HG03378 (cell line): ENCODE measurements around the gene CCDC178.
"Not testable (repeated sequence)": the region's sequence is repeated elsewhere in the genome, so short reads cannot be mapped to it uniquely, and the experiment has no call there.

Source experiments
- ATAC-seq: cut with Tn5 transposase; IDR thresholded peaks from one replicate; pipeline ENCODE4 v1.9.1; 2021; ENCODE audit warnings: mild to moderate bottlenecking, moderate library complexity; ENCODE audit not compliant: unreplicated experiment

The CCDC178 gene, protein sequence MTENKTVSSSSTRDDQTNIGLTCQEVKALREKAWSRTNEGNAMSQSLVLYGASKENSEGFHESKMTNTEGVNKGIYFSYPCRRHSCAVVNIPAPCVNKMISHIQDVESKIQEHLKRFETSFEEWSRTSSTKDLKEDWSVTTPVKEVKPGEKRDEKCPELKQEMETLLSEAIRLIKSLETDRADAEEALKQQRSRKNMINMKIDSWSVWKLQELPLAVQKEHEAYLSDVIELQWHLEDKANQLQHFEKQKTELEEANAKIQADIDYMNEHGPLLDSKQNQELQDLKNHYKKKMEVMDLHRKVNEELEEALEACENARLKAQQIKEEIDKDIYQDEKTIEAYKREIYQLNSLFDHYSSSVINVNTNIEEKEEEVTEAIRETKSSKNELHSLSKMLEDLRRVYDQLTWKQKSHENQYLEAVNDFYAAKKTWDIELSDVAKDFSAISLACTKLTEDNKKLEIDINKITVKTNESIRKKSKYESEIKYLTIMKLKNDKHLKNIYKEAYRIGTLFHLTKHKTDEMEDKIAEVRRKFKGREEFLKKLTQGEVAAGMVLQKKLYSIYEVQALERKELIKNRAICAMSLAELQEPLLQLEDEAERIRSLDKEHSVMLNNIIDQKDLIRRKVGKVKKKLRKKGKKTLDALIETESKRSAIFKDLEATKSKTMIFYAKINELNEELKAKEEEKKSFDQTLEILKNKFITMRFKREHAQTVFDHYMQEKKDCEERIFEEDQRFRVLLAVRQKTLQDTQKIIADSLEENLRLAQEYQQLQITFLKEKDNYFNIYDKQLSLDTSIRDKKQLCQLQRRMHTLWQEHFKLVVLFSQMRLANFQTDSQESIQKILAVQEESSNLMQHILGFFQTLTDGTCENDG

GRCh38 chr18:33440060-33441043 lies at the start of gene CCDC178:
TSS of gene CCDC178 (minus strand) at chr18:33440721. CDS start at chr18:33412088, 28,633 bp downstream.
- no peak for ATAC-seq

GRCh38 chr18:33483908-33484307 lies 43.4 kb upstream of the CCDC178 start:
- ATAC-seq: no peak

DNA sequence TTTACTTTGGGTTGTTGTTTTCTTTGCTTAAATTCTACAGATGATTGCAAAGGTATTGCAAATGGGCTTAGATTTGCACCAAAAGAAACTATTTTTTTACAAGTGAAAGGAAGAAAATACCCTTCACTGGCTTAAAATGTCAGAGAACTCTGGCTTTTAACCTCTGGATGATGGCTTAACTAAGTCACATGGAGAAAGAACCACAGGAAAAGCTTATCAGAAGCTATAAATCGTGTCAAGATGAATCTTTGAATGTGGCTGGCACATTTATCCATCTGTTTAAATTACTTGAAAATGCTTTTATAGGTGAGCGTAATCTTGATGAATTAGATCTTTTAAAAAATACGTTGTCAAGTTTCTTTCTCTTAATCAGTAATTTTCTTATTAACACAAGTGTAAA lies 32.0 kb upstream of the CCDC178 start:
- ATAC-seq: no peak

GRCh38 chr18:33470216-33470615 lies 29.7 kb upstream of the CCDC178 start:
- ATAC-seq: no peak

GRCh38 chr18:33469699-33470098 lies 29.2 kb upstream of the CCDC178 start:
- ATAC-seq: no peak

DNA sequence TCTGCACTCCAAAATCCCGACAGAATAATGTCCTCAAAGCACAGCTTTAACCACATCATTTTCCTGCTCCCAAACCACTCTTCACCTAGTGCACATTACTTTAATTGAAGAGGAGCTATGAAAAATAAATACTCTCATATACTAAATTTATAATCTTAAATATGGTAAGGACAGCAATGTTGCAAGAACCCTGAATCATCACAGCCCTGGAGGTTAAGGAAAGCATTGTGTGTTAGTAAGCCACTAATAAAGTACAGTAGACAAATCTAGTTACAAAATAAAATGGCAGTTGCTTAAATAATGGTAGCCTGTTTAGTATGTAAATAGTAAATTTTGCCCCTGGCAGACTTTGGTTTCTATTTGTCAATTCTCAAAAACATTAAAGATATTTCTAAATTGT lies 27.0 kb upstream of the CCDC178 start:
- ATAC-seq: no peak

GRCh38 chr18:33466822-33467221 lies 26.3 kb upstream of the CCDC178 start:
- ATAC-seq: no peak

GRCh38 chr18:33460681-33461080 lies 20.2 kb upstream of the CCDC178 start:
- ATAC-seq: no peak

DNA sequence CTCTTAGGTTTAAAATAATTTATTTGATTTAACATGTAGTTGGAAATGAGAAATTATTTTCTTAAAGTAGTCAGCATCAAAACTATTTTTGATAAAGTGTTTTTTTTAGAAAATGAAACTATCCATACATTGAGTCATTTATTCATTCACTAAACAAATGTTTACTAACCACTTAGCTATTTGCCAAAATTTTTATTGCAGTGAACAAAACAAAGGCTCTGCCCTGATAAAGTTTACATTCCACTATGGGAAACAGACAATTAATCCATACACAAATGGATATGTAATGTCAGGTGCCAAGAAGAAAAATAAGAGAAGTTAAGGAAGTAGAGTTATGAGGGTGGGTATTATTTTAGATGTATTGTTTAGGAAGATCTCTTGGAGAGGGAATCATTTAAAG lies 19.1 kb upstream of the CCDC178 start:
- ATAC-seq: no peak

GRCh38 chr18:33446604-33447003 lies 6.1 kb upstream of the CCDC178 start:
- no peak for ATAC-seq

DNA sequence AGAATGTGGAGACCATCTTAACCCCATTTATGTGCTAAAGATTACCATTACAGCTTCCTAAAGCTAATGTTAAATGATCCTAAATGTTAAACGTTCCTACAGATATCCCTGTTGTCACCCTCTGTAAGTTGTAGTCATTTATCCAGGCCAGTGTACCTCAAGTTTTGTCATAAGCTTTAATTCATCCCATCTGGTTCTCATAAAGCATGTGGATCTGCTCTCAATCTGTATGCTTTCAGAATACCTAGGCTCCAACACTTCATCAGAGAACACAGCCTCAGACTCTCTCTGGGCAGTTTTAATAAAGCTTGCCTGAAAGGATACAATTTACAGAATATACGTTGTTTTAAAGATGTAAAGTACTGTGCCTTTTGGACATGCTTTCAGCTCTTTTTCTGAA lies 4.2 kb upstream of the CCDC178 start:
- ATAC-seq: no peak

- no peak for ATAC-seq
These were observed 7.7 kb downstream of the CCDC178 start for GRCh38 chr18:33432857-33433256.

- ATAC-seq: no peak
These were observed 13.0 kb downstream of the CCDC178 start for GRCh38 chr18:33427549-33427948.

GRCh38 chr18:33424266-33424946 lies 16.1 kb downstream of the CCDC178 start:
- no peak for ATAC-seq

DNA sequence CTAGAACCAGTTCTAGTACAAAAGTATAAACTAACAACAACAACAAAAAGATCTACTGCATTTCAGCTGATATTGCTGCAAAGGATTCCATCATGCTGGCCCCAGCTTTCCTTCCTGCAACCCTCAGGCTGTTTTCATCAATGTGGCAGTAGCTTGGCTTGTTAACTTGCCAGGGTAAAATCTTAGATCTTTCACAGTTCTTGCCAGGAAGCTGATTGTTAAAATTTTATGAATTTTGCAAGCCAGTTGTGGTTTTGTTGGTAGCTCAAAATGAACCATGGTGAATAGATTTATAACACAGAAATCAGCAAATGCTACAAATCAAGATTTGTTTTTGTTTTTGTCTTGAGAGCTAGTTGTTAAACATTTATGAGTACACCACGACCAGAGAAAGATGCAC lies 19.3 kb downstream of the CCDC178 start:
- no peak for ATAC-seq

DNA sequence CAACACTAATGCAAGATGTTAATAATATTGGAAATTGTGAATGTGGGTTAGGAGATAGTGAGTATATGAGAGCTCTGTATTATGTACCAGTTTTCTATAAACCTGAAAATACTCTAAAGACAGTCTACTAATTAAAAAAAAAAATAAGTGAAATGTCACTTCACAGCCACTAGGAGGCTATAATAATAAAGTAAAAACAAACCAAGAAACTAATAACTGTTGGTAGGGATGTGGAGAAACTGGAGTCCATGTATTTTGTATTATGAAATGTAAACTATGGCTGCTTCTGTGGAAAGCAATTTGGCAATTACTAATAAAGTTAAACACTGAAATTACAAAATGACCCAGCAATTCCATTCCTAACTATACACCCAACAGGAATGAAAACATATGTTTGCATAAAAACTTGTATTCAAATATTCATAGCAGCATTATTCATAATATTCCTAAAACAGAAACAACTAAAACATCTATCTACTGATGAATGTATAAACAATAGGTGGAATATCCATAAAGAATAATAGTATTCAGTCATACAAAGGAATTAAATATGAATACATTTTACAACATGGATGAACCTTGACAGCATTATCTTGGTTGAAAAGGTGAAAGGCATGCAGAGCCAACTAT lies 36.2 kb downstream of the CCDC178 start:
- ATAC-seq: no peak

DNA sequence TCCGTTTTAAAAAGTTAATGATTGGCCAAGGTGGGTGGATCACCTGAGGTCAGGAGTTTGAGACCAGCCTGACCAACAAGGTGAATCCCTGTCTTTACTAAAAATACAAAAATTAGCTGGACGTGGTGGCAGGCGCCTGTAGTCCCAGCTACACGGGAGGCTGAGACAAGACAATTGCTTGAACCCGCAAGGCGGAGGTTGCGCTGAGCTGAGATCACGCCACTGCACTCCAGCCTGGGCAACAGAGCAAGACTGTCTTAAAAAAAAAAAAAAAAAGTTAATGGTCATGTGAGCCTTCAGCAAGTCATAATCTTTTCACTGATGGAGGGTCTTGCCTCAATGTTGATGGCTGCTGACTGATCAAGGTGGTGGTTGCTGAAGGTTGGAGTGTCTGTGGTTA lies 41.6 kb downstream of the CCDC178 start:
- ATAC-seq: not testable (repeated sequence)

GRCh38 chr18:33375829-33376228 lies 64.7 kb downstream of the CCDC178 start:
- ATAC-seq: no peak

DNA sequence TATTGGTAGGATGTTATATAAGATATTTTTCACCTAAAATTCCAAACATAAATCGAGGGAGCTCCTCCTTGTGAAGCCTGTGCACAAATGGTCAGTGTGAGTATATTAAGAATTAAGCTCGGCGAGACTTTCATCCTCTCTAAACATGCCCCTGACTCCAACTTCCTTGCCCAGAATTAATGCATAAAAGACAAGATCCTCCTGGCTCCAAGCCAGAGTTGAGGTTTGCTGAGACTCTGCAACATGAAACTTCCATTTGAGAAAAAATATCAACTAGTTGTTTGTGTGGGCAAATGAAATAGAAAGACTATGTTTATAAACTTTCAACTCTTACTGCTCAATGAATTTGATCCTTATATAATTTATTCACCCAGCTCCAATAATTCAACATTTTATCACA lies 68.1 kb downstream of the CCDC178 start:
- no peak for ATAC-seq
